CD4-positive, alpha-beta T cell (primary cell): ENCODE measurements around the gene EMX2. TPM values are rescaled to one million over a fixed set of nuclear protein-coding genes. Genes with fewer than 3 reads are reported as not detected.

Source experiments
- ATAC-seq: fragments of 200-7000 bp; cut with Tn5 transposase; one replicate; pipeline ENCODE4 v1.10.0; 2022; ENCODE audit warnings: mild to moderate bottlenecking; ENCODE audit not compliant: poor library complexity
- CTCF ChIA-PET: fragments of 350-600 bp; sonication (Branson Sonifier 250); formaldehyde crosslinking; loops from one replicate; lab custom pipeline; 2021; ENCODE audit warnings: antibody characterized with exemption, inconsistent platforms; lab: Charles Lee
- POLR2A ChIA-PET: fragments of 350-600 bp; sonication (Branson Sonifier 250); formaldehyde crosslinking; loops from one replicate; lab custom pipeline; 2021; ENCODE audit warnings: antibody characterized with exemption, inconsistent platforms; lab: Charles Lee
- DNase-seq, 14 experiments: peaks; one replicate each; pipeline ENCODE4 v3.0.0-alpha.2; 2013 to 2020; ENCODE audit warnings: mixed read lengths in 2 of 14
- H3K27ac ChIP-seq, 2 donors: one replicate each; pipeline versions ENCODE4 v1.5.1 to v1.7.0; 2013; ENCODE audit warnings: low read length in 2 of 2, low read depth in 1 of 2, mild to moderate bottlenecking in 1 of 2
- H3K27me3 ChIP-seq, 2 experiments: 1 replicate in 1 of 2; 2 replicates in 1 of 2; pipeline versions ENCODE4 v1.6.1 to v1.7.0; 2013; ENCODE audit warnings: low read length in 2 of 2, control low read depth in 1 of 2, mild to moderate bottlenecking in 1 of 2, moderate library complexity in 1 of 2; ENCODE audit not compliant: insufficient read depth in 2 of 2, control insufficient read depth in 1 of 2
- H3K36me3 ChIP-seq: one replicate; pipeline ENCODE4 v1.6.1; 2013; ENCODE audit warnings: low read length, control low read depth; ENCODE audit not compliant: insufficient read depth
- H3K4me1 ChIP-seq: one replicate; pipeline ENCODE4 v1.6.1; 2013; ENCODE audit warnings: low read length, control low read depth; ENCODE audit not compliant: insufficient read depth
- H3K4me3 ChIP-seq: one replicate; pipeline ENCODE4 v1.5.1; 2013; ENCODE audit warnings: mild to moderate bottlenecking, low read length, moderate library complexity
- H3K9me3 ChIP-seq, 2 experiments: 1 replicate in 1 of 2; 2 replicates in 1 of 2; pipeline versions ENCODE4 v1.6.1 to v1.7.0; 2013; ENCODE audit warnings: low read length in 2 of 2, mild to moderate bottlenecking in 2 of 2, control low read depth in 1 of 2, moderate library complexity in 1 of 2; ENCODE audit not compliant: control insufficient read depth in 1 of 2, insufficient read depth in 1 of 2
- H3K27ac Mint-ChIP-seq: one replicate; pipeline ENCODE4 v1.8.0; 2020; ENCODE audit warnings: mixed read lengths
- H3K27me3 Mint-ChIP-seq: one replicate; pipeline ENCODE4 v1.8.0; 2021; ENCODE audit warnings: mixed read lengths
- H3K36me3 Mint-ChIP-seq: one replicate; pipeline ENCODE4 v1.8.0; 2021; ENCODE audit warnings: low read depth, mixed read lengths
- H3K4me1 Mint-ChIP-seq: one replicate; pipeline ENCODE4 v1.8.0; 2021; ENCODE audit warnings: low read depth, mixed read lengths
- H3K4me3 Mint-ChIP-seq: one replicate; pipeline ENCODE4 v1.8.0; 2020; ENCODE audit warnings: mild to moderate bottlenecking, mixed read lengths
- H3K9me3 Mint-ChIP-seq: one replicate; pipeline ENCODE4 v1.8.0; 2020; ENCODE audit warnings: mixed read lengths
- intact Hi-C, 2 experiments: fragments of 100-400 bp; cut with DNase I in 1 of 2; cut with micrococcal nuclease in 1 of 2; formaldehyde crosslinking; loops; one replicate each; pipeline versions ENCODE4 v1.15.1 to v1.9.0; 2023 to 2025; cut with DNase I, micrococcal nuclease
- total RNA-seq, 174 experiments: library from RNA in 2 of 174; stranded (reverse) in 2 of 174; gene quantifications; one replicate each; pipeline ENCODE4 v1.2.3 and lab custom pipeline; 2021 to 2026
- TF ChIP-seq, protein P1 (sequence below): fragments of 200-600 bp; IDR thresholded peaks from one replicate; pipeline ENCODE4 v1.8.0; 2022; ENCODE audit warnings: antibody characterized with exemption, mild to moderate bottlenecking

Gene EMX2
- total RNA-seq, 2 experiments from 2014 or later, result not detected

DNA sequence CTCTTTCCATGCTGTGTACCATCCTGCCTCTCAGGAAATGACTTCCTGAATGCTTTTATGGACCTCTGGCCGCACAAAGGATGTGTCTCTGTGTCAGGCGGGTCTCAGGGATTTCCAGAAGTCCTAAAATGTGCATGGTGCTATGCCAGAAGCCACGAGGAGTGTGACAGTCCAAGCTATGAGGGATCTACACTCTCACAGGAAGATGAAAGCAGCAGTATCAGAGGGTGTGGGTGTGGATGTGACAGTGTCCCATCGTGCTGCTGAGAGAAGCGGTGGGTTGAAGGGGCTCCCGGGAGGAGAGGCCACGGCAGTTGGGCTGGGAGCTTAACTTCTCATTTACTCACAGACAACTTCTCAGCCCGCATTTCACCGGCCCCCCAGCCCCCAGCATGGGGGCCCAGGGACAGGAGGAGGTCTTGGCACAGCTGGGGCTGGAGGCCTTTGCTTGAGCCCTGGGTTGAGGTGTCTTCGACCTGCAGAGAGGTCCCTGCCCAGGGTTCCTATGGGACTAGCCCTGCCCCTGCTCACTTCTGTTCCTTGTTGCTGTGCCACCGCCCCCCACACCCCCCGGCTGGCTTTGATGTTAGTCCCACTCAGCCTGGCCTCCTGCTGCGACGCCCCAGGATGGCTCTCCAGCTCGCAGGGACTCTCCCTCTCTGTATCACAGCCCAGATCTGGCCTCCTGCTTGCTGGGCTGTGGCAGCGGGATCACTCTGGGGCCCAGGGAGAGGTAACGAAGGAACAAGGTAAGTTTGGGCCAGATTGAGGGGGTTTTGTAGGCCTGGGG, 30.8 kb upstream of the EMX2 start:
- Histone ChIP-seq H3K4me3 (no peak overlapping the region), H3K4me1 (no peaks in the 10 kb centered on the region), H3K27ac (no peak overlapping the region), H3K27me3 (peaks cover 10 to 16% of the 10 kb centered on the region in 2 experiments), H3K9me3 (no peaks in the 10 kb centered on the region), H3K36me3 (no peaks in the 10 kb centered on the region)
- no peak overlapping the region for H3K4me3 Mint-ChIP-seq
- H3K36me3 Mint-ChIP-seq, result no peaks in the 10 kb centered on the region
- H3K27ac Mint-ChIP-seq, result no peak overlapping the region
- intact Hi-C loops, result no loop called here
- DNase-seq, result no peak
- peaks cover 51% of the 10 kb centered on the region for H3K27me3 Mint-ChIP-seq
- no peaks in the 10 kb centered on the region for H3K4me1 Mint-ChIP-seq
- POLR2A ChIA-PET, result no interaction called here
- TF ChIP-seq, protein P1, sequence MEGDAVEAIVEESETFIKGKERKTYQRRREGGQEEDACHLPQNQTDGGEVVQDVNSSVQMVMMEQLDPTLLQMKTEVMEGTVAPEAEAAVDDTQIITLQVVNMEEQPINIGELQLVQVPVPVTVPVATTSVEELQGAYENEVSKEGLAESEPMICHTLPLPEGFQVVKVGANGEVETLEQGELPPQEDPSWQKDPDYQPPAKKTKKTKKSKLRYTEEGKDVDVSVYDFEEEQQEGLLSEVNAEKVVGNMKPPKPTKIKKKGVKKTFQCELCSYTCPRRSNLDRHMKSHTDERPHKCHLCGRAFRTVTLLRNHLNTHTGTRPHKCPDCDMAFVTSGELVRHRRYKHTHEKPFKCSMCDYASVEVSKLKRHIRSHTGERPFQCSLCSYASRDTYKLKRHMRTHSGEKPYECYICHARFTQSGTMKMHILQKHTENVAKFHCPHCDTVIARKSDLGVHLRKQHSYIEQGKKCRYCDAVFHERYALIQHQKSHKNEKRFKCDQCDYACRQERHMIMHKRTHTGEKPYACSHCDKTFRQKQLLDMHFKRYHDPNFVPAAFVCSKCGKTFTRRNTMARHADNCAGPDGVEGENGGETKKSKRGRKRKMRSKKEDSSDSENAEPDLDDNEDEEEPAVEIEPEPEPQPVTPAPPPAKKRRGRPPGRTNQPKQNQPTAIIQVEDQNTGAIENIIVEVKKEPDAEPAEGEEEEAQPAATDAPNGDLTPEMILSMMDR, result no peak
- H3K9me3 Mint-ChIP-seq, result no peaks in the 10 kb centered on the region
- CTCF ChIA-PET, result no interaction called here
- ATAC-seq, result no peak

DNA sequence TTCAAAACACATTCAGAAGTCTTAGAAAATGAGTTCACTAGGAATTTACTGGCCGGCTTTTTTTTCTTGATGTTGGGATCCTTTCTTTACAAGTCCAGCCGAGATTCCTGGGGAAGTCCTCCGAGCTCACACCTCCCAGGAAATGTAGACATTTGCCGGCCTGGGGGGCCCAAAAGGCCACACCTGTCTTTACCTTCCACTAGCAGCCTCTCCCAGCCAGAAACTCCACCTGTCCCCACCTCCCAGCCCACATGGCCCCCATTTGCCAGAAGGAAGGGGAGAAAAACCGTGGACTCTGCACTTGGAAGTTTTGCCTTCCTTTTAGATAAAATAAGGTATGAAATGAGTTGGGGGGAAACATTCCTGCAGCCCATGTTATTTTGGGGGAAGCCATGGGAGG, 27.6 kb upstream of the EMX2 start:
- Mint-ChIP-seq H3K27me3 (peaks cover 62% of the 10 kb centered on the region), H3K4me3 (no peak overlapping the region), H3K9me3 (no peaks in the 10 kb centered on the region), H3K36me3 (no peaks in the 10 kb centered on the region), H3K4me1 (no peaks in the 10 kb centered on the region), H3K27ac (no peak overlapping the region)
- TF ChIP-seq, protein P1, result no peak
- ChIA-PET POLR2A (no interaction called here), CTCF (no interaction called here)
- Histone ChIP-seq H3K9me3 (no peaks in the 10 kb centered on the region), H3K4me3 (no peak overlapping the region), H3K27me3 (peaks cover 17 to 18% of the 10 kb centered on the region in 2 experiments), H3K36me3 (no peaks in the 10 kb centered on the region), H3K27ac (no peak overlapping the region), H3K4me1 (no peaks in the 10 kb centered on the region)
- no peak for ATAC-seq
- intact Hi-C loops, result no loop called here
- DNase-seq, result no peak

DNA sequence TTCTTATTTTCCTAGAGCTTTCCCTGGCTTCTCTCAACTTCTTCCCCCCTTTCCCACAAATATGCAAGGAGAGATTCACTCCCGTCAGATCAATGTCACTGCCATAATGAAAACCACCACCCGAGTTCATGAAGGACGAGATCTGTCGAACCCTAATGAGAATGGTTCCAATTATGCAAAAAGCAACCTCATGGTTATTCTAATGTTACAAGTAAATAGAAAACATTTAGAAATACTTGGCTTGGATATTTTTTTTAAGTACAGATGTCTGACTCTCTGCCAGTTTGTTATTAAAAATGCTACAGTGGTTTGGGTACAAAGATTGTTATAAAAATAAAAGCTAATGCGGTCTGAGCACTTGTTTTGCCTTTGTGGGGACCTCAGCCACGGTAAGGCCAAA, 25.9 kb upstream of the EMX2 start:
- H3K27me3 ChIP-seq, result peaks cover 17 to 31% of the 10 kb centered on the region in 2 experiments
- ATAC-seq (no peak), DNase-seq (no peak)
- intact Hi-C loops, result no loop called here
- Mint-ChIP-seq H3K36me3 (no peaks in the 10 kb centered on the region), H3K9me3 (no peaks in the 10 kb centered on the region), H3K4me3 (no peak overlapping the region), H3K27me3 (peaks cover 67% of the 10 kb centered on the region), H3K27ac (no peak overlapping the region), H3K4me1 (no peaks in the 10 kb centered on the region)
- H3K27ac ChIP-seq, result no peak overlapping the region
- TF ChIP-seq, protein P1, result no peak
- no peaks in the 10 kb centered on the region for H3K9me3 ChIP-seq
- H3K4me3 ChIP-seq, result no peak overlapping the region
- CTCF ChIA-PET, result no interaction called here
- no peaks in the 10 kb centered on the region for H3K36me3 ChIP-seq
- no peaks in the 10 kb centered on the region for H3K4me1 ChIP-seq
- POLR2A ChIA-PET, result no interaction called here
